HCT116 (cell line): Measurements from ENCODE around the gene INPP5B. TPM values are rescaled to one million over a fixed set of nuclear protein-coding genes. Genes with fewer than 3 reads are reported as not detected.

Experiments
- ATAC-seq: fragments of 200-7000 bp; cut with Tn5 transposase; 2 replicates; pipeline ENCODE4 v1.9.1; 2020; ENCODE audit warnings: mild to moderate bottlenecking, moderate library complexity
- BruUV-seq: library from RNA; stranded (reverse); fragments of 400-500 nt; replicated peaks from 2 replicates; lab custom pipeline; 2021; lab: Mats Ljungman, UMichigan
- CTCF ChIA-PET: fragments of 300-600 bp; sonication (Branson Sonifier 250); formaldehyde crosslinking; loops from one replicate; lab custom pipeline; 2021; ENCODE audit warnings: antibody characterized with exemption; lab: Charles Lee
- POLR2A ChIA-PET: fragments of 300-600, 350-600 bp; sonication (Branson Sonifier 250); formaldehyde crosslinking; loops from one replicate; lab custom pipeline; 2021; ENCODE audit warnings: antibody characterized with exemption; lab: Charles Lee
- RAD21 ChIA-PET, 2 experiments: fragments of 300-600 bp; sonication (Branson Sonifier 250); formaldehyde crosslinking; loops; one replicate each; lab custom pipeline; 2023; ENCODE audit warnings: low total read pairs in 2 of 2; ENCODE audit not compliant: uncharacterized antibody in 2 of 2, unreplicated experiment in 2 of 2, low non-redundant PET in 1 of 2; lab: Charles Lee
- DNase-seq: peaks from one replicate; pipeline ENCODE4 v3.0.0-alpha.2; 2010; ENCODE audit warnings: low read depth, low spot score
- H2AFZ ChIP-seq: fragments of 200-600 bp; shearing (Covaris generic), sonication (generic); 2 replicates; pipeline ENCODE4 v1.6.1; 2017; ENCODE audit warnings: low read depth, mixed run types, mixed read lengths, antibody characterized with exemption, low read length; ENCODE audit not compliant: poor library complexity, severe bottlenecking
- H3K27ac ChIP-seq: 2 replicates; pipeline ENCODE4 v1.5.1; 2012; ENCODE audit warnings: low read depth, low read length
- H3K27me3 ChIP-seq: fragments of 200-600 bp; sonication (generic); 2 replicates; pipeline ENCODE4 v1.6.1; 2016; ENCODE audit warnings: mixed run types, low read length, mixed read lengths; ENCODE audit not compliant: insufficient read depth
- H3K36me3 ChIP-seq, 2 experiments: fragments of 200-500 bp in 1 of 2; fragments of 200-600 bp in 1 of 2; sonication (Bioruptor generic) in 1 of 2; sonication (generic) in 1 of 2; 2 replicates each; pipeline versions ENCODE4 v1.5.1 to v1.6.1; 2014 to 2016; ENCODE audit warnings: low read length in 2 of 2, inconsistent platforms in 1 of 2, mixed read lengths in 1 of 2, mixed run types in 1 of 2; ENCODE audit not compliant: insufficient read depth in 2 of 2, control insufficient read depth in 1 of 2
- H3K4me1 ChIP-seq, 2 experiments: fragments of 200-600 bp in 1 of 2; sonication (generic) in 1 of 2; 2 replicates each; pipeline versions ENCODE4 v1.5.1 to v1.6.1; 2012 to 2017; ENCODE audit warnings: low read length in 2 of 2, inconsistent platforms in 1 of 2, mild to moderate bottlenecking in 1 of 2, mixed read lengths in 1 of 2, mixed run types in 1 of 2, moderate library complexity in 1 of 2; ENCODE audit not compliant: insufficient read depth in 2 of 2, control insufficient read depth in 1 of 2
- H3K4me2 ChIP-seq: fragments of 200-600 bp; sonication (generic); 2 replicates; pipeline ENCODE4 v1.6.1; 2017; ENCODE audit warnings: mixed run types, low read length, mixed read lengths
- H3K4me3 ChIP-seq, 2 experiments: fragments of 200-600 bp in 1 of 2; sonication (generic) in 1 of 2; replicated peaks in 1 of 2; 2 replicates each; pipeline ENCODE4 v1.5.1; 2011 to 2016; ENCODE audit warnings: low read length in 2 of 2, control low read depth in 1 of 2, low read depth in 1 of 2, mild to moderate bottlenecking in 1 of 2, mixed read lengths in 1 of 2, mixed run types in 1 of 2
- H3K79me2 ChIP-seq: fragments of 200-600 bp; sonication (generic); 2 replicates; pipeline ENCODE4 v1.6.1; 2017; ENCODE audit warnings: mild to moderate bottlenecking, mixed run types, low read length, moderate library complexity, mixed read lengths; ENCODE audit not compliant: insufficient read depth
- H3K9ac ChIP-seq: fragments of 200-600 bp; sonication (generic); 2 replicates; pipeline ENCODE4 v1.6.1; 2016; ENCODE audit warnings: low read length, mixed read lengths
- H3K9me2 ChIP-seq: fragments of 200-600 bp; sonication (generic), shearing (Covaris generic); 2 replicates; pipeline ENCODE4 v1.6.1; 2017; ENCODE audit warnings: mixed run types, mild to moderate bottlenecking, moderate library complexity; ENCODE audit not compliant: insufficient read depth
- H3K9me3 ChIP-seq, 2 experiments: fragments of 200-500 bp in 1 of 2; fragments of 200-600 bp in 1 of 2; sonication (Bioruptor generic) in 1 of 2; sonication (generic) in 1 of 2; 2 replicates each; pipeline ENCODE4 v1.6.1; 2014 to 2017; ENCODE audit warnings: low read length in 2 of 2, mixed read lengths in 2 of 2, inconsistent platforms in 1 of 2, low read depth in 1 of 2, mild to moderate bottlenecking in 1 of 2, mixed run types in 1 of 2, moderate library complexity in 1 of 2; ENCODE audit not compliant: control insufficient read depth in 1 of 2, insufficient read depth in 1 of 2
- H4K20me1 ChIP-seq: fragments of 200-600 bp; sonication (generic), shearing (Covaris generic); 2 replicates; pipeline ENCODE4 v1.6.1; 2017; ENCODE audit warnings: mixed run types, mild to moderate bottlenecking, moderate library complexity; ENCODE audit not compliant: insufficient read depth
- CBX3 ChIP-seq: IDR thresholded peaks from 2 replicates; pipeline ENCODE4 v1.6.1; 2012; ENCODE audit warnings: low read depth
- CTCF ChIP-seq, 3 experiments: fragments of 200-600 bp in 1 of 3; sonication (generic) in 1 of 3; IDR thresholded peaks in 2 of 3; conservative IDR thresholded peaks in 1 of 3; 2 replicates each; pipeline ENCODE4 v1.5.1; 2012 to 2017; ENCODE audit warnings: low read depth in 2 of 3, low read length in 2 of 3, antibody characterized with exemption in 1 of 3, borderline replicate concordance in 1 of 3, control low read depth in 1 of 3, mild to moderate bottlenecking in 1 of 3, mixed read lengths in 1 of 3, mixed run types in 1 of 3, moderate library complexity in 1 of 3; ENCODE audit not compliant: insufficient read depth in 1 of 3
- EGR1 ChIP-seq: IDR thresholded peaks from 2 replicates; pipeline ENCODE4 v1.6.1; 2012; ENCODE audit warnings: low read depth
- ELF1 ChIP-seq: IDR thresholded peaks from 2 replicates; pipeline ENCODE4 v1.6.1; 2012; ENCODE audit warnings: low read depth, borderline replicate concordance
- EZH2phosphoT487 ChIP-seq: fragments of 200-600 bp; IDR thresholded peaks from 2 replicates; pipeline ENCODE4 v1.6.1; 2018; ENCODE audit warnings: antibody characterized with exemption, borderline replicate concordance
- JUND ChIP-seq: IDR thresholded peaks from 2 replicates; pipeline ENCODE4 v1.6.1; 2012
- MAX ChIP-seq: IDR thresholded peaks from 2 replicates; pipeline ENCODE4 v1.6.1; 2012
- REST ChIP-seq: IDR thresholded peaks from 2 replicates; pipeline ENCODE4 v1.6.1; 2012; ENCODE audit warnings: low read depth
- SIN3A ChIP-seq: IDR thresholded peaks from 2 replicates; pipeline ENCODE4 v1.6.1; 2012; ENCODE audit warnings: low read depth
- TCF7L2 ChIP-seq: IDR thresholded peaks from 2 replicates; pipeline ENCODE4 v1.7.0; 2011; ENCODE audit warnings: borderline replicate concordance, inconsistent platforms; ENCODE audit not compliant: insufficient read depth, insufficient read length; ENCODE audit errors: extremely low read depth
- ZBTB33 ChIP-seq: IDR thresholded peaks from 2 replicates; pipeline ENCODE4 v1.6.1; 2011; ENCODE audit warnings: mild to moderate bottlenecking, low read length, moderate library complexity; ENCODE audit not compliant: insufficient replicate concordance; ENCODE audit errors: extremely low read depth
- ZNF274 ChIP-seq: fragments of 200-500 bp; sonication (Bioruptor generic); IDR thresholded peaks from 2 replicates; pipeline ENCODE4 v1.6.1; 2014; ENCODE audit warnings: mild to moderate bottlenecking, low read depth, low read length, inconsistent platforms
- intact Hi-C: fragments of 100-400 bp; cut with micrococcal nuclease; formaldehyde crosslinking; loops from 2 replicates; pipeline ENCODE4 v1.10.0; 2022
- total RNA-seq: library from RNA; stranded (reverse); gene quantifications from one replicate; pipeline ENCODE4 v1.2.1, GENCODE V29; 2021; ENCODE audit not compliant: unreplicated experiment
- TF ChIP-seq, protein P1 (sequence below): IDR thresholded peaks from 2 replicates; pipeline ENCODE4 v1.6.1; 2012

The INPP5B gene
- total RNA-seq, 1 experiment from 2014 or later = 20.8 TPM

GRCh38 chr1:37901191-37901892, 45.5 kb downstream of the INPP5B start:
- Histone ChIP-seq H3K79me2 (no peaks in the 10 kb centered on the region), H3K4me3 (no peak overlapping the region), H2AFZ (no peak overlapping the region), H3K27ac (no peak overlapping the region), H4K20me1 (no peaks in the 10 kb centered on the region), H3K4me2 (no peak overlapping the region), H3K4me1 (no peaks in the 10 kb centered on the region), H3K36me3 (no peaks in the 10 kb centered on the region; a peak in 1 of 4 replicates), H3K9me3 (no peaks in the 10 kb centered on the region; a peak in 1 of 4 replicates), H3K27me3 (no peaks in the 10 kb centered on the region), H3K9ac (no peak overlapping the region), H3K9me2 (no peaks in the 10 kb centered on the region)
- CTCF ChIA-PET = no interaction called here
- BruUV-seq = no TSS peak
- no peak for DNase-seq
- TF ChIP-seq CBX3 (no peak), EZH2phosphoT487 (no peak), REST (no peak), CTCF (IDR thresholded peaks at IDR 0.05 in 2 of 3, conservative IDR thresholded peaks at IDR 0.05 in 1 of 3; ENCODE audit: borderline replicate concordance in 1 of 3, insufficient read depth in 1 of 3, low read depth in 2 of 3, low read length in 2 of 3) (no peak), ZBTB33 (no peak), EGR1 (no peak), TCF7L2 (no peak), ELF1 (no peak), SIN3A (no peak), ZNF274 (no peak), JUND (no peak), MAX (no peak)
- TF ChIP-seq, protein P1, sequence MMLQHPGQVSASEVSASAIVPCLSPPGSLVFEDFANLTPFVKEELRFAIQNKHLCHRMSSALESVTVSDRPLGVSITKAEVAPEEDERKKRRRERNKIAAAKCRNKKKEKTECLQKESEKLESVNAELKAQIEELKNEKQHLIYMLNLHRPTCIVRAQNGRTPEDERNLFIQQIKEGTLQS = no peak
- RAD21 ChIA-PET = no interaction called here
- intact Hi-C loops = no loop called here
- ATAC-seq = no peak
- POLR2A ChIA-PET = no interaction called here
